Adrenal gland (tissue), 5 donors: Measurements from ENCODE around the gene CGAS.

ENCODE experiments used
- POLR2A ChIP-seq, 2 donors: fragments of 450-650 bp; IDR thresholded peaks; one replicate each; pipeline ENCODE4 v1.6.1; 2017; ENCODE audit warnings: antibody characterized with exemption in 2 of 2, mild to moderate bottlenecking in 2 of 2, moderate library complexity in 1 of 2
- TF ChIP-seq, protein P1 (sequence below), 6 experiments: fragments of 450-650 bp in 4 of 6; fragments of 200-600 bp in 2 of 6; sonication (generic) in 1 of 6; IDR thresholded peaks; 1 replicate in 5 of 6; 2 replicates in 1 of 6; pipeline versions ENCODE4 v1.5.1 to v1.8.0; 2016 to 2021; ENCODE audit warnings: antibody characterized with exemption in 6 of 6, mild to moderate bottlenecking in 2 of 6, moderate library complexity in 1 of 6
- donor health status: DM: no; HTN: no; CAD: no.

DNA sequence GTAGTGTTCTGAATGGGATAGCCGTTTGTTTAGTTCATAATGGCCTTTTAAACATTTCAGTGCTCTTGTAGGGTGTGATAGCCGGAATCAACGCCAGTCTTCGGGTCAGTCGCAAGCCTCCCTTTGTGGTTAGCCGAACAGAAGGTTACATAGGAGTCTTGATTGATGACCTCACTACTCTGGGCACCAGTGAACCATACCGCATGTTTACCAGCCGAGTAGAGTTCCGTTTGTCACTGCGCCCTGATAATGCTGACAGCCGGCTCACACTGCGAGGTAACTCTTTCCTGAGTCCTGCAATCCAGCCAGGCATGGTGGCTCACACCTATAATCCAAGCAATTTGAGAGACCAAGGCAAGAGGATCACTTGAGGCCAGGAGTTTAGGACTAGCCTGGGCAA is 29.9 kb upstream of the CGAS start:
- TF ChIP-seq, protein P1, sequence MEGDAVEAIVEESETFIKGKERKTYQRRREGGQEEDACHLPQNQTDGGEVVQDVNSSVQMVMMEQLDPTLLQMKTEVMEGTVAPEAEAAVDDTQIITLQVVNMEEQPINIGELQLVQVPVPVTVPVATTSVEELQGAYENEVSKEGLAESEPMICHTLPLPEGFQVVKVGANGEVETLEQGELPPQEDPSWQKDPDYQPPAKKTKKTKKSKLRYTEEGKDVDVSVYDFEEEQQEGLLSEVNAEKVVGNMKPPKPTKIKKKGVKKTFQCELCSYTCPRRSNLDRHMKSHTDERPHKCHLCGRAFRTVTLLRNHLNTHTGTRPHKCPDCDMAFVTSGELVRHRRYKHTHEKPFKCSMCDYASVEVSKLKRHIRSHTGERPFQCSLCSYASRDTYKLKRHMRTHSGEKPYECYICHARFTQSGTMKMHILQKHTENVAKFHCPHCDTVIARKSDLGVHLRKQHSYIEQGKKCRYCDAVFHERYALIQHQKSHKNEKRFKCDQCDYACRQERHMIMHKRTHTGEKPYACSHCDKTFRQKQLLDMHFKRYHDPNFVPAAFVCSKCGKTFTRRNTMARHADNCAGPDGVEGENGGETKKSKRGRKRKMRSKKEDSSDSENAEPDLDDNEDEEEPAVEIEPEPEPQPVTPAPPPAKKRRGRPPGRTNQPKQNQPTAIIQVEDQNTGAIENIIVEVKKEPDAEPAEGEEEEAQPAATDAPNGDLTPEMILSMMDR (IDR thresholded peaks at IDR 0.05): no peak
- no peak for TF ChIP-seq POLR2A (IDR thresholded peaks at IDR 0.05)
